ENCODE results near the gene CCDC12.
A peak's percentile ranks its signal among the peaks of the same experiment; 100 is the strongest.
"Not testable (repeated sequence)": the region's sequence is repeated elsewhere in the genome, so short reads cannot be mapped to it uniquely, and the experiment has no call there.

The CCDC12 gene

GRCh38 chr3:46978985-46979944 lies 2.7 kb upstream of the CCDC12 start, which contains the start of gene NBEAL2:
NBEAL2 (plus strand) TSS chr3:46979666; CDS start chr3:46979862, 196 bp downstream.
- peak; percentile 96 for DNase-seq

- no peak for DNase-seq
Measured at GRCh38 chr3:46978381-46978780, 1.8 kb upstream of the CCDC12 start.

- no peak for DNase-seq
Measured at GRCh38 chr3:46977811-46978195, 1.3 kb upstream of the CCDC12 start.

- no peak for DNase-seq
Measured at GRCh38 chr3:46974421-46975171, 1.9 kb downstream of the CCDC12 start.

GRCh38 chr3:46972396-46972795 lies 4.1 kb downstream of the CCDC12 start:
- no peak for DNase-seq

- DNase-seq, result no peak
Measured at GRCh38 chr3:46971742-46972141, 4.8 kb downstream of the CCDC12 start.

GRCh38 chr3:46971151-46971550 lies 5.4 kb downstream of the CCDC12 start:
- no peak for DNase-seq

- no peak for DNase-seq
Measured at GRCh38 chr3:46970391-46971091, 6.0 kb downstream of the CCDC12 start.

- DNase-seq, result no peak
Measured at GRCh38 chr3:46968783-46969428, 7.6 kb downstream of the CCDC12 start.

- no peak for DNase-seq
Measured at GRCh38 chr3:46966811-46967210, 9.7 kb downstream of the CCDC12 start.

- DNase-seq, result no peak
Measured at GRCh38 chr3:46965151-46965550, 11.4 kb downstream of the CCDC12 start.

- DNase-seq, result not testable (repeated sequence)
Measured at GRCh38 chr3:46964038-46964590, 12.4 kb downstream of the CCDC12 start.

GRCh38 chr3:46962990-46963389 lies 13.6 kb downstream of the CCDC12 start:
- DNase-seq, result no peak

GRCh38 chr3:46962427-46962826 lies 14.1 kb downstream of the CCDC12 start:
- DNase-seq, result no peak

GRCh38 chr3:46960835-46961234 lies 15.7 kb downstream of the CCDC12 start:
- no peak for DNase-seq

GRCh38 chr3:46960081-46960701 lies 16.4 kb downstream of the CCDC12 start:
- no peak for DNase-seq

GRCh38 chr3:46959161-46959511 lies 17.4 kb downstream of the CCDC12 start:
- DNase-seq, result peak; percentile 47

GRCh38 chr3:46958467-46959160 lies 17.9 kb downstream of the CCDC12 start:
- DNase-seq, result no peak

- no peak for DNase-seq
Measured at GRCh38 chr3:46957092-46957820, 19.3 kb downstream of the CCDC12 start.

GRCh38 chr3:46955801-46956259 lies 20.7 kb downstream of the CCDC12 start:
- no peak for DNase-seq
